HEK293 (cell line): ENCODE results near the gene ITGA3.

Experiments used
- CTCF ChIA-PET: fragments of 350-600 bp; formaldehyde crosslinking; extraction: SDS; loops from one replicate; lab custom pipeline; 2021; ENCODE audit warnings: antibody characterized with exemption; lab: Yijun Ruan, JAX
- POLR2A ChIA-PET: fragments of 300-600 bp; formaldehyde crosslinking; extraction: SDS; loops from one replicate; lab custom pipeline; 2020; ENCODE audit warnings: antibody characterized with exemption, inconsistent platforms; lab: Yijun Ruan, JAX
- H3K27ac ChIP-seq: fragments of 200-500 bp; sonication (Bioruptor generic); 2 replicates; pipeline ENCODE4 v1.5.1; 2014; ENCODE audit warnings: low read depth, low read length, control low read depth, inconsistent platforms; ENCODE audit errors: extremely low read depth
- H3K36me3 ChIP-seq, 2 experiments: fragments of 200-500 bp in 1 of 2; sonication (Bioruptor generic) in 1 of 2; 1 replicate in 1 of 2; 2 replicates in 1 of 2; pipeline ENCODE4 v1.5.1; 2014 to 2017; ENCODE audit warnings: inconsistent platforms in 2 of 2, low read length in 2 of 2; ENCODE audit not compliant: control insufficient read depth in 2 of 2, insufficient read depth in 1 of 2
- H3K4me1 ChIP-seq: fragments of 200-500 bp; sonication (Bioruptor generic); 2 replicates; pipeline ENCODE4 v1.5.1; 2014; ENCODE audit warnings: mild to moderate bottlenecking, low read length, inconsistent platforms; ENCODE audit not compliant: control insufficient read depth, insufficient read depth
- H3K4me3 ChIP-seq: 2 replicates; pipeline ENCODE4 v1.5.1; 2011; ENCODE audit warnings: low read depth, mild to moderate bottlenecking, control low read depth, low read length, moderate library complexity
- H3K9me3 ChIP-seq: fragments of 200-500 bp; sonication (Bioruptor generic); 2 replicates; pipeline ENCODE4 v1.5.1; 2014; ENCODE audit warnings: low read depth, low read length, inconsistent platforms; ENCODE audit not compliant: control insufficient read depth, insufficient read depth
- CTCF ChIP-seq: fragments of 450-650 bp; formaldehyde crosslinking; IDR thresholded peaks from 2 replicates; pipeline ENCODE4 v1.5.1; 2016; ENCODE audit warnings: missing biosample characterization, missing genetic modification characterization
- HOXA7 ChIP-seq: sonication (generic); formaldehyde crosslinking; IDR thresholded peaks from 2 replicates; pipeline ENCODE4 v1.8.1; 2022; ENCODE audit warnings: missing genetic modification reagents, borderline replicate concordance
- HOXC10 ChIP-seq: sonication (generic); formaldehyde crosslinking; IDR thresholded peaks from 2 replicates; pipeline ENCODE4 v1.8.1; 2023; ENCODE audit warnings: mild to moderate bottlenecking, missing genetic modification reagents
- IKZF3 ChIP-seq: fragments of 450-650 bp; IDR thresholded peaks from 2 replicates; pipeline ENCODE4 v1.5.0; 2018; ENCODE audit warnings: missing biosample characterization, mild to moderate bottlenecking, missing genetic modification characterization, moderate library complexity
- KLF1 ChIP-seq: fragments of 450-650 bp; formaldehyde crosslinking; IDR thresholded peaks from 2 replicates; pipeline ENCODE4 v1.5.1; 2016; ENCODE audit warnings: missing biosample characterization, missing genetic modification characterization
- MEIS1 ChIP-seq: sonication (generic); formaldehyde crosslinking; IDR thresholded peaks from 2 replicates; pipeline ENCODE4 v1.8.1; 2022; ENCODE audit warnings: missing genetic modification reagents, mild to moderate bottlenecking, borderline replicate concordance
- SALL2 ChIP-seq: fragments of 450-650 bp; formaldehyde crosslinking; IDR thresholded peaks from 2 replicates; pipeline ENCODE4 v1.5.0; 2017; ENCODE audit warnings: missing biosample characterization, mild to moderate bottlenecking, missing genetic modification characterization, borderline replicate concordance
- TCF7L2 ChIP-seq: IDR thresholded peaks from 2 replicates; pipeline ENCODE4 v1.6.1; 2011; ENCODE audit warnings: low read depth, mild to moderate bottlenecking, inconsistent platforms, low read length, moderate library complexity, borderline replicate concordance
- TRIM28 ChIP-seq: IDR thresholded peaks from 2 replicates; pipeline ENCODE4 v1.6.1; 2011; ENCODE audit warnings: low read length, control low read depth, borderline replicate concordance
- YY1 ChIP-seq: fragments of 450-650 bp; formaldehyde crosslinking; IDR thresholded peaks from 2 replicates; pipeline ENCODE4 v1.5.1; 2018; ENCODE audit warnings: missing biosample characterization, missing genetic modification characterization
- ZIC2 ChIP-seq: fragments of 450-650 bp; formaldehyde crosslinking; IDR thresholded peaks from 2 replicates; pipeline ENCODE4 v1.5.1; 2016; ENCODE audit warnings: missing biosample characterization, missing genetic modification characterization
- ZNF10 ChIP-seq: fragments of 450-650 bp; formaldehyde crosslinking; IDR thresholded peaks from 2 replicates; pipeline ENCODE4 v1.5.1; 2017; ENCODE audit warnings: missing biosample characterization, missing genetic modification characterization
- ZNF148 ChIP-seq: fragments of 450-650 bp; formaldehyde crosslinking; IDR thresholded peaks from 2 replicates; pipeline ENCODE4 v1.5.0; 2017; ENCODE audit warnings: missing biosample characterization, missing genetic modification characterization, borderline replicate concordance
- ZNF202 ChIP-seq: fragments of 450-650 bp; formaldehyde crosslinking; IDR thresholded peaks from 2 replicates; pipeline ENCODE4 v1.5.1; 2016; ENCODE audit warnings: missing biosample characterization, missing genetic modification characterization, borderline replicate concordance
- ZNF24 ChIP-seq: fragments of 450-650 bp; formaldehyde crosslinking; IDR thresholded peaks from 2 replicates; pipeline ENCODE4 v1.5.1; 2016; ENCODE audit warnings: missing biosample characterization, missing genetic modification characterization
- ZNF280D ChIP-seq: fragments of 450-650 bp; formaldehyde crosslinking; IDR thresholded peaks from 2 replicates; pipeline ENCODE4 v1.5.1; 2016; ENCODE audit warnings: missing biosample characterization, missing genetic modification characterization
- ZNF292 ChIP-seq: fragments of 450-650 bp; formaldehyde crosslinking; IDR thresholded peaks from 2 replicates; pipeline ENCODE4 v1.5.1; 2016; ENCODE audit warnings: low read depth, missing biosample characterization, missing genetic modification characterization, borderline replicate concordance
- ZNF555 ChIP-seq: fragments of 450-650 bp; formaldehyde crosslinking; conservative IDR thresholded peaks from 2 replicates; pipeline ENCODE4 v1.5.1; 2017; ENCODE audit warnings: missing biosample characterization, mild to moderate bottlenecking, missing genetic modification characterization, inconsistent platforms
- ZNF571 ChIP-seq: fragments of 450-650 bp; formaldehyde crosslinking; IDR thresholded peaks from 2 replicates; pipeline ENCODE4 v1.5.0; 2017; ENCODE audit warnings: missing biosample characterization, missing genetic modification characterization
- ZNF654 ChIP-seq: fragments of 450-650 bp; formaldehyde crosslinking; IDR thresholded peaks from 2 replicates; pipeline ENCODE4 v1.5.1; 2016; ENCODE audit warnings: low read depth, missing biosample characterization, missing genetic modification characterization
- ZNF664 ChIP-seq: fragments of 450-650 bp; formaldehyde crosslinking; IDR thresholded peaks from 2 replicates; pipeline ENCODE4 v1.5.1; 2016; ENCODE audit warnings: missing biosample characterization, missing genetic modification characterization
- ZNF76 ChIP-seq: fragments of 450-650 bp; formaldehyde crosslinking; IDR thresholded peaks from 2 replicates; pipeline ENCODE4; 2016; ENCODE audit warnings: low read depth, missing biosample characterization, missing genetic modification characterization, borderline replicate concordance

ITGA3 gene

GRCh38 chr17:50114849-50115357 lies 59.0 kb downstream of the ITGA3 start:
- Histone ChIP-seq H3K4me1 (no peaks in the 10 kb centered on the region; the same call in 1 of the 2 replicates), H3K4me3 (no peak overlapping the region), H3K27ac (no peak overlapping the region), H3K36me3 (peaks cover 0 to 16% of the 10 kb centered on the region in 2 experiments; a peak in 1 of 3 replicates), H3K9me3 (no peaks in the 10 kb centered on the region)
- ChIA-PET POLR2A (interaction anchor here (0.6 to 1.5 kb wide), 4 partner anchors 8 to 28 kb away, joined by 3 to 9 read pairs (median 6); no protein-coding TSS in a partner anchor), CTCF (interaction anchor here (0.6 to 5.2 kb wide), 40 partner anchors 9 to 321 kb away, joined by 3 to 51 read pairs (median 7); partner anchors contain the start of genes PDK2, PPP1R9B, SAMD14 and SGCA)
- TF ChIP-seq ZNF280D (tag by site-specific recombination) (no peak), IKZF3 (0 out of 2 replicates have a peak, but pooled peaks have one; percentile 34), HOXC10 (no peak), ZIC2 (tag by site-specific recombination) (peak; percentile 38), ZNF292 (tag by site-specific recombination) (no peak), ZNF654 (tag by site-specific recombination) (peak; percentile 88), MEIS1 (CRISPR knock-in tag) (no peak), ZNF571 (tag by site-specific recombination) (no peak), ZNF76 (tag by site-specific recombination) (peak; percentile 80; the same call in 1 of the 2 replicates), ZNF202 (no peak), ZNF10 (0 out of 2 replicates have a peak, but pooled peaks have one; percentile 27), TRIM28 (peak; percentile 57; the same call in 1 of the 2 replicates), ZNF148 (tag by site-specific recombination) (no peak), CTCF (tag by site-specific recombination) (peak; percentile 58), SALL2 (no peak)

GRCh38 chr17:50115756-50116155 lies 59.8 kb downstream of the ITGA3 start:
- ChIA-PET POLR2A (interaction anchor here (0.5 to 0.6 kb wide), 2 partner anchors 23 to 35 kb away, joined by 3 to 5 read pairs; partner anchors contain the start of gene PPP1R9B), CTCF (interaction anchor here (0.5 to 5.2 kb wide), 24 partner anchors 8 to 178 kb away, joined by 3 to 51 read pairs (median 8); partner anchors contain the start of genes PDK2, SAMD14 and SGCA)
- no peak overlapping the region for H3K4me3 ChIP-seq
- TF ChIP-seq ZNF555 (tag by site-specific recombination) = no peak
- TF ChIP-seq KLF1 (tag by site-specific recombination) = no peak
- no peak for TF ChIP-seq TCF7L2
- no peak for TF ChIP-seq YY1 (tag by site-specific recombination)
- TF ChIP-seq ZNF24 (tag by site-specific recombination) = no peak
- no peak for TF ChIP-seq ZNF664 (tag by site-specific recombination)
- no peak for TF ChIP-seq HOXA7 (CRISPR knock-in tag)
- H3K4me1 ChIP-seq = no peaks in the 10 kb centered on the region; the same call in 1 of the 2 replicates
- H3K36me3 ChIP-seq = peaks cover 0 to 9% of the 10 kb centered on the region in 2 experiments; a peak in 1 of 3 replicates
- H3K9me3 ChIP-seq = no peaks in the 10 kb centered on the region
- no peak overlapping the region for H3K27ac ChIP-seq
